HL-60 (cell line): ENCODE data around the gene KCNG2.

Experiments used
- CTCF ChIP-seq: IDR thresholded peaks from one replicate; pipeline ENCODE4 v1.5.1; 2011; ENCODE audit warnings: low read length, control low read depth, inconsistent platforms; ENCODE audit not compliant: insufficient read depth
- GABPA ChIP-seq: IDR thresholded peaks from 2 replicates; pipeline ENCODE4 v1.6.1; 2012; ENCODE audit warnings: low read depth
- POLR2AphosphoS5 ChIP-seq: IDR thresholded peaks from 2 replicates; pipeline ENCODE4 v1.6.1; 2012; ENCODE audit warnings: low read depth
- REST ChIP-seq: IDR thresholded peaks from 2 replicates; pipeline ENCODE4 v1.6.1; 2012; ENCODE audit warnings: low read depth; ENCODE audit not compliant: insufficient replicate concordance

- TF ChIP-seq CTCF (no peak), REST (no peak), POLR2AphosphoS5 (no peak), GABPA (no peak)
Measured at GRCh38 chr18:79857082-79857671, 59.4 kb downstream of the KCNG2 start.
